Activated CD4-positive, alpha-beta T cell treated with anti-CD3 and anti-CD28 coated beads, Interleukin-10, Interleukin-2, amounts not matched to agents 100 ng/mL and 50 ng/mL, durations not matched to agents 16 hours and 8 hours (primary cell): ENCODE measurements around the gene PATE3.

ENCODE experiments used
- DNase-seq: peaks from one replicate; pipeline ENCODE4 v3.0.0-alpha.2; 2020

PATE3 gene

GRCh38 chr11:125787827-125788226 lies at the start of gene PATE3:
Gene PATE3 (plus strand): TSS chr11:125788127. CDS start chr11:125788152, 25 bp downstream.
- DNase-seq, result no peak

GRCh38 chr11:125740617-125741016 lies 47.3 kb upstream of the PATE3 start:
- DNase-seq, result no peak

GRCh38 chr11:125743681-125744080 lies 44.2 kb upstream of the PATE3 start:
- no peak for DNase-seq

- no peak for DNase-seq
Observed at GRCh38 chr11:125745979-125746378, 41.9 kb upstream of the PATE3 start, which contains the start of gene PATE1. Gene PATE1 (plus strand): TSS chr11:125746279. CDS start chr11:125746305, 26 bp downstream.

GRCh38 chr11:125750629-125751028 lies 37.3 kb upstream of the PATE3 start:
- no peak for DNase-seq

- DNase-seq, result no peak
Observed at GRCh38 chr11:125756050-125756449, 31.9 kb upstream of the PATE3 start.

GRCh38 chr11:125762445-125762844 lies 25.5 kb upstream of the PATE3 start:
- DNase-seq, result no peak

- no peak for DNase-seq
Observed at GRCh38 chr11:125763483-125763882, 24.4 kb upstream of the PATE3 start.

- DNase-seq, result no peak
Observed at GRCh38 chr11:125766251-125766650, 21.7 kb upstream of the PATE3 start.

GRCh38 chr11:125768336-125769046 lies 19.4 kb upstream of the PATE3 start:
- no peak for DNase-seq

- no peak for DNase-seq
Observed at GRCh38 chr11:125770583-125770982, 17.3 kb upstream of the PATE3 start.

GRCh38 chr11:125772834-125773505 lies 15.0 kb upstream of the PATE3 start:
- no peak for DNase-seq

- DNase-seq, result no peak
Observed at GRCh38 chr11:125773516-125773915, 14.4 kb upstream of the PATE3 start.

GRCh38 chr11:125777309-125777708 lies 10.6 kb upstream of the PATE3 start:
- DNase-seq, result no peak

- DNase-seq, result no peak
Observed at GRCh38 chr11:125778728-125779127, 9.2 kb upstream of the PATE3 start, which contains the start of gene PATE2. Gene PATE2 (minus strand): TSS chr11:125778828. CDS start chr11:125778773, 55 bp downstream.

- DNase-seq, result no peak
Observed at GRCh38 chr11:125784678-125785077, 3.2 kb upstream of the PATE3 start.

GRCh38 chr11:125790825-125791224 lies 2.9 kb downstream of the PATE3 start:
- no peak for DNase-seq

- DNase-seq, result no peak
Observed at GRCh38 chr11:125797641-125798040, 9.7 kb downstream of the PATE3 start.

- no peak for DNase-seq
Observed at GRCh38 chr11:125799808-125800207, 11.9 kb downstream of the PATE3 start.

- DNase-seq, result no peak
Observed at GRCh38 chr11:125802387-125802786, 14.5 kb downstream of the PATE3 start.

GRCh38 chr11:125807909-125808308 lies 20.0 kb downstream of the PATE3 start:
- no peak for DNase-seq

GRCh38 chr11:125833016-125833415 lies 45.1 kb downstream of the PATE3 start, which contains the start of gene PATE4:
Gene PATE4 (plus strand): TSS chr11:125833316. CDS start chr11:125833360, 44 bp downstream.
- no peak for DNase-seq

- DNase-seq, result no peak
Observed at GRCh38 chr11:125835748-125836147, 47.8 kb downstream of the PATE3 start.
